GM12864 (cell line): Measurements from ENCODE around the gene ERCC4.

Source experiments
- DNase-seq: peaks from one replicate; pipeline ENCODE4 v3.0.0-alpha.2; 2011; ENCODE audit warnings: low read depth
- H3K4me3 ChIP-seq: 2 replicates; pipeline ENCODE4 v1.5.1; 2011; ENCODE audit warnings: mild to moderate bottlenecking, low read depth, low read length, control low read depth
- TF ChIP-seq, protein P1 (sequence below): IDR thresholded peaks from 2 replicates; pipeline ENCODE4 v1.5.1; 2011; ENCODE audit warnings: low read depth, mild to moderate bottlenecking, moderate library complexity, low read length, control low read depth, inconsistent platforms; ENCODE audit errors: missing control alignments

The ERCC4 gene

DNA sequence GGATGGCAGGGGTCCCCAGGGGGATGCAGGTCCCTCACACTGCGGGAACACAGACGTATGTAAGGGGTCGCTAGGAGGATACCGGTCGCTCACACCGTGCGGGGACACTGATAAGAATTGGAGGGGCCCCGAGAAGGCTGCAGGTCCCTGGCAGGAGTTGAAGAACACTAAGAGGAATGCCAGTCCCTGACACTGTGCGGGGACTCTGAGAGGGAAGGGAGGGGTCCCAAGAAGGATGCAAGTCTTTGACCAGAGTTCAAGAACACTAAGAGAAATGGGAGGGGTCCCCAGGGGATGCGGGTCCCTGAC, 510 bp downstream of the ERCC4 start:
- no peak for DNase-seq
- TF ChIP-seq, protein P1, sequence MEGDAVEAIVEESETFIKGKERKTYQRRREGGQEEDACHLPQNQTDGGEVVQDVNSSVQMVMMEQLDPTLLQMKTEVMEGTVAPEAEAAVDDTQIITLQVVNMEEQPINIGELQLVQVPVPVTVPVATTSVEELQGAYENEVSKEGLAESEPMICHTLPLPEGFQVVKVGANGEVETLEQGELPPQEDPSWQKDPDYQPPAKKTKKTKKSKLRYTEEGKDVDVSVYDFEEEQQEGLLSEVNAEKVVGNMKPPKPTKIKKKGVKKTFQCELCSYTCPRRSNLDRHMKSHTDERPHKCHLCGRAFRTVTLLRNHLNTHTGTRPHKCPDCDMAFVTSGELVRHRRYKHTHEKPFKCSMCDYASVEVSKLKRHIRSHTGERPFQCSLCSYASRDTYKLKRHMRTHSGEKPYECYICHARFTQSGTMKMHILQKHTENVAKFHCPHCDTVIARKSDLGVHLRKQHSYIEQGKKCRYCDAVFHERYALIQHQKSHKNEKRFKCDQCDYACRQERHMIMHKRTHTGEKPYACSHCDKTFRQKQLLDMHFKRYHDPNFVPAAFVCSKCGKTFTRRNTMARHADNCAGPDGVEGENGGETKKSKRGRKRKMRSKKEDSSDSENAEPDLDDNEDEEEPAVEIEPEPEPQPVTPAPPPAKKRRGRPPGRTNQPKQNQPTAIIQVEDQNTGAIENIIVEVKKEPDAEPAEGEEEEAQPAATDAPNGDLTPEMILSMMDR = no peak
- H3K4me3 ChIP-seq = peak overlapping the region; percentile 97

DNA sequence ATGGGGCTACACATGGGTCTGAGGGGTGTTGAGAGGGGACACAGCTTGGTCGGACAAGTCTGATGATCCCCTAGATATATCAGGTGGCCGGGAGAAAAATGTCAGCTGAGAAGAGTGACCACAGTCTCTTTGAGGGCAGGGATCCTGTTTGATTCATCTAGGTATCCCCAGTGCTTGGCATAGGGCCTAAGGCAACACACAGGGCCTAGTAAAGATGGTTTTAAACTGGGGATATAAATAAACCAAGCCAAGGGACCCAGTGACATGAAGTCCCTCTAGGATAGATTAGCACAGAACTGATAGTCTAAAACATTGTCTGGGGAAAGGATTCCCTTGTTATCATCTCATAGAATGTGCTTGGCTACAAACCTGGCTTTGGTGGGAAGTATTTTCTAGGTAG, 1.4 kb downstream of the ERCC4 start:
- H3K4me3 ChIP-seq = no peak overlapping the region
- TF ChIP-seq, protein P1 = no peak
- DNase-seq = no peak

DNA sequence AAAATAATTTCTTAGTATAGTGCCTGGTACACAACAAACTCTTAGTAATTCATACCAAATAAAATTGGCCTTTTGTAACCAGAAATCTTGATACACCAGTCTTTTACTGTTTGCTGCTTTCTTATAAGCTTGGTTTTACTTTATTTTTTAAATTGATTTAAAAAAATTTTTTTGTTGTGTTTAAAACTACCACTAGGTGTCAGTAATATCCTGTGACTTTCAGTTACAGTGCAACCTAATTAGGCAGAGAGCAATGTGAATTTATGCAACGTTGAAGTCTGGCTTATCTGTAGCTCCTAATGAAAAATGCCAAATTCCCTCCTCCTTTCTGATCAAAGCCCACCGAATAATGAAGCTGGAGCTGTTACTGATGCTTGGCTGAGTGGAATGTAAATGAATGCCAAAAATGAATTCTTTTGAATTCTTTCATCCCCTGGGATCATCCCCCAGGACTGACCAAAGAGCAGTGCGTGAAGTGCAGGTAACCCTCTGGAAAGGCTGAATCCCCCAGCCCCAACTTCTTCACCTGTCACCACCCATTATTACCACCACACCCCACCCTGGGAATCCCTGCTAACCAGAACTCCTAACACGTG, 3.8 kb downstream of the ERCC4 start:
- no peak overlapping the region for H3K4me3 ChIP-seq
- no peak for DNase-seq
- TF ChIP-seq, protein P1 = peak; percentile 23

DNA sequence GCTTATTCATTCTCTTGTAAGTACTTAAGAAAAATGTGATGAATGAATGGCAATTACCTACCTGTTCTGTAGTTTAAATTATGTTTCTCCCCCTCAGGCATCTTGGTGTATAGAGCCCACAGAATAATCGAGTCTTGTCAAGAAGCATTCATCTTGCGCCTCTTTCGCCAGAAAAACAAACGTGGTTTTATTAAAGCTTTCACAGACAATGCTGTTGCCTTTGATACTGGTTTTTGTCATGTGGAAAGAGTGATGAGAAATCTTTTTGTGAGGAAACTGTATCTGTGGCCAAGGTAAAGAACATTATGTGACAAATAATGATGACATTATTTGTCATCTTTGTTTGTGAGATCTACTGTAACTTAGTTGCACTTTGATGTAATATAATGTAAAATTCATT, 6.5 kb downstream of the ERCC4 start:
- no peak for DNase-seq

DNA sequence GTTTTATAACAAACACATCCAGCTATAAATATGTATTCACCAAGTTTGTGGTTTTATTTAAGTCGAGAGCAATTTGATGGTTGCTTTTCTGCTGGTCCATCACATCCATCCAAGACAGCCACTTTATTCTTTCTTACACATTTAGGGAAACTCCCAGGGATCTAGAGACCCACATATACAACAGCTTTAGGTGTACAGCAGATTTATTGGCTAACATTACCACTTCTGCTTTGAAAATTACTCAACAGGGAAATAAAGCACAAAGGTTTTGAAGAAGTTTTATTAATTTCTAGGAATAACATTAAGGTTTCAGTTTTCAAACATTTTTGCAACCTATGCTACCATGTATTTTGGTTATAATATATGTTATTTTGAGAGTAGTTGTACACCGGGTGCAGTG, 6.9 kb downstream of the ERCC4 start:
- no peak for DNase-seq
- TF ChIP-seq, protein P1 = no peak
- no peak overlapping the region for H3K4me3 ChIP-seq

More for the DNA sequence above, 6.5 kb downstream of the ERCC4 start:
- H3K4me3 ChIP-seq = no peak overlapping the region
- TF ChIP-seq, protein P1 = no peak

DNA sequence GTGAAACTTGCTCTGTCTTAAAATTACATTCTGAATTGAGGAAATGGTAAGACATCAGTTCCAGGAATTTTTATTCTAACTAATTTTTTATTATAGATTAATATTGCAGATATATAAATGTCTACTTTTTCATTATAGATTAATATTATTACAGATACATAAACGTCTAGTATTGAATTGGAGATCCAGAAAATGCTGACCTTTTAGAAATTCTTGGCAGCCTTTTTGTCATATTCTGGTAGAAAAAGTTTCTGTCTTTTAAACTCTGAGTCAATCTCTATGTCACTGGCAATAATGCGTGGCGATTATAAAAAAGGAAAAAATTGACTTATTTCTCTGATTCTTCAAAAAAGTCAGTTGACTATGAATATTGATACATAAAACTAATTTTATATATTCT, 8.7 kb downstream of the ERCC4 start:
- no peak for DNase-seq
- no peak overlapping the region for H3K4me3 ChIP-seq
- TF ChIP-seq, protein P1 = no peak

DNA sequence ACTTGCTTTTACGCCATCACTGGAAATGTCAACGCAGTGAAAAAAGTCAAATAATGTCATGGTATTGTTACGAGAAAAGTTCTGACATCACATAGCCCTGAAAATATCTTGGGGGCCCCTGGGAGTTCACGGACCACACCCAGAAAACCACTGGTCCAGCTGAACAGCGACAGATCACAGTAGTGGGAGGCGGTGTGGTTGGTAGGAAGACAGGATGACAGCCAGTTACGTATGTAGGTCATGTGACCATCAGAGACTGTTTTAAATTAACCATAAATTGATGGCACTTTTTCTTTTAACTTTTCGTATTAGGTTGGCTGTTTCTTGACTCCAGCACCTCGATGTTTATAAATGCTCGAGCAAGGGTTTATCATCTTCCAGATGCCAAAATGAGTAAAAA, 11.9 kb downstream of the ERCC4 start:
- DNase-seq = no peak
- TF ChIP-seq, protein P1 = no peak
- no peak overlapping the region for H3K4me3 ChIP-seq
